Bronchial epithelial cell (primary cell): ENCODE data around the gene PARP14. TPM values are rescaled to one million over a fixed set of nuclear protein-coding genes. Genes with fewer than 3 reads are reported as not detected.
"Not testable (repeated sequence)": the region's sequence is repeated elsewhere in the genome, so short reads cannot be mapped to it uniquely, and the experiment has no call there.

ENCODE experiments used
- DNase-seq: peaks from one replicate; pipeline ENCODE4 v3.0.0-alpha.2; 2010; ENCODE audit warnings: low read depth
- FAIRE-seq: peaks from 2 replicates; lab custom pipeline; 2011; peaks lifted over from hg19 to GRCh38; lab: Jason Lieb, UNC
- H3K27me3 ChIP-seq: 2 replicates; pipeline ENCODE4 v1.5.1; 2011; ENCODE audit warnings: low read length; ENCODE audit not compliant: control insufficient read depth, insufficient read depth
- H3K36me3 ChIP-seq: 2 replicates; pipeline ENCODE4 v1.5.1; 2011; ENCODE audit warnings: low read length; ENCODE audit not compliant: control insufficient read depth, insufficient read depth
- H3K4me3 ChIP-seq: 2 replicates; pipeline ENCODE4 v1.5.1; 2011; ENCODE audit warnings: mild to moderate bottlenecking, low read depth, low read length, control low read depth
- CTCF ChIP-seq: IDR thresholded peaks from 2 replicates; pipeline ENCODE4 v1.5.1; 2011; ENCODE audit warnings: mild to moderate bottlenecking, moderate library complexity, low read length, control low read depth, inconsistent platforms; ENCODE audit not compliant: insufficient read depth, severe bottlenecking
- total RNA-seq: library from RNA; depleted of rRNA; stranded (reverse); fragments of >200 nt; gene quantifications from 2 replicates; pipeline ENCODE4 v1.2.1, GENCODE V29; 2014

PARP14 gene
- total RNA-seq, 1 donor from 2014 or later = 13.2 TPM

DNA sequence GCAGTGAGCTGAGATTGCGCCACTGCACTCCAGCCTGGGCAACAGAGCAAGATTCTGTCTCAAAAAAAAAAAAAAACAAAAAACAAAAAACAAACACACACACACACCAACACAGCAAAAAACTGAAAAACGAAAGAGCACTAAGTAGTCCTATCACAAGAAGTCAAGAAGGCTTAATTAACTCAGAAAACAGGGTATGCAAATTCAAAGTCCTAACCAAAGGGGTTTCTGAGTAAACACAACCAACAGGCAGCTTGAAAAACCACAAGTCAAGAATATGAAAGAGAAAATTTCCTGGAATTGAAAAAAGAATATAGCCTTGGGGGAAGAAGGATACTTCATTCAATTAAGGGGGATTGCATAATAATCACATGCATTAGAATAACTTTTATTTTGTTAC, 37.7 kb upstream of the PARP14 start:
- H3K36me3 ChIP-seq = no peaks in the 10 kb centered on the region
- H3K27me3 ChIP-seq = peaks cover 3% of the 10 kb centered on the region
- FAIRE-seq = no peak
- no peak for DNase-seq
- H3K4me3 ChIP-seq = no peak overlapping the region
- TF ChIP-seq CTCF = no peak

DNA sequence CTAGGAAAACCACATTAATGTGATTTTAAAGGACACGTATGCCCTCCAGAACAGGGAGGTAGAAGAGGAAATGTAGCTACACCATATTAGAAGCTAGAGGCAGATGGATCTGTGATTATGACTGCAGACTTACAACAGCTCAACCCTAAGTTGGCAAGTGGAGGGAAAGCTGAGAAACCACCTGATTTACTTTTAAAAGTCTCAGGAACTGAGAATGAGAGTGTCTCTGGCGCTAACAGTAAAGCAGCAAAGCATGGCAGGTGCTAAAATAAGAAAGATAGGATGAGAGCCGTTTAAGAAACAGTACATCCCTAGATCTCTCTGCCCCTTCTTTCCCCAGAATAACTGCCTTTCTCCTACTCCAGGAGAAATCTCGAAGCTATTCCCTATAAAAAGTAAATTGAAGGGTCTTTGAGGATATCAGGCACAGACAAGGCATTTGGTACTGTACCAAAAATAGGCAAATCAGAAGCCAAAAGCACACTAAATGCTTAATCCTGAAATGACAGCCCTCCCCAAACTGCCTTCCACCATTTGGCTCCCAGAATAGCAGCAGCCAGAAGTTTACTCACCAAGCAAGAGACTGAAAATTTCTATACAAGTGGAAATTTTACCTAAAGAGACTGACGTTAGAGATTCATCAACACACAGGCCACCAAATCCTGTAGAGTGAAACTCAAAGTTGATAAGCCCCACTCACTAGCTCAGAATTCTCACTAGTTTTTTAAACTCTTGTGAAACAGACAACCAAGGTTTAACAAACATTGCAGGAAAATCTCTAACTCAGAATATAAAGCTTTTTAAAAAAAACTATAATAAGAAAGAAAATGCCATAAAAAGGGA, 34.3 kb upstream of the PARP14 start:
- H3K36me3 ChIP-seq = no peaks in the 10 kb centered on the region
- H3K27me3 ChIP-seq = peaks cover 4% of the 10 kb centered on the region
- no peak overlapping the region for H3K4me3 ChIP-seq
- TF ChIP-seq CTCF = no peak
- DNase-seq (no peak), FAIRE-seq (no peak)

DNA sequence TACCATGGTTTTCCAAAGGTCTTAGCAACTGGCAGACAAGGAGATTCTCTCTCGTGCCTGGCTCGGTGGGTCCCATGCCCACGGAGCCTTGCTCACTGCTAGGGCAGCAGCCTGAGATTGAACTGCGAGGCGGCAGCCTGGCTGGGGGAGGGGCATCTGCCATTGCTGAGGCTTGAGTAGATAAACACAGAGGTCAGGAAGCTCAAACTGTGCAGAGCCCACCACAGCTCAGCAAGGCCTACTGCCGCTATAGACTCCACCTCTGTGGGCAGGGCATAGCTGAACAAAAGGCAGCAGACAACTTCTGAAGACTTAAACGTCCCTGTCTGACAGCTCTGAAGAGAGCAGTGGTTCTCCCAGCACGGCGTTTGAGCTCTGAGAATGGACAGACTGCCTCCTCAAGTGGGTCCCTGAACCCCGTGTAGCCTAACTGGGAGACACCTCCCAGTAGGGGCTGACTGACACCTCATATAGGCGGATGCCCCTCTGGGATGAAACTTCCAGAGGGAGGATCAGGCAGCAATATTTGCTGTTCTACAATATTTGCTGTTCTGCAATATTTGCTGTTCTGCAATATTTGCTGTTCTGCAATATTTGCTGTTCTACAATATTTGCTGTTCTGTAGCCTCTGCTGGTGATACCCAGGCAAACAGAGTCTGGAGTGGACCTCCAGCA, 29.3 kb upstream of the PARP14 start:
- H3K27me3 ChIP-seq, H3K36me3 ChIP-seq, H3K4me3 ChIP-seq, DNase-seq, FAIRE-seq: not testable (repeated sequence)

- H3K36me3 ChIP-seq, FAIRE-seq, H3K27me3 ChIP-seq, DNase-seq, H3K4me3 ChIP-seq: not testable (repeated sequence)
Measured at GRCh38 chr3:122651962-122652361, 28.7 kb upstream of the PARP14 start.

DNA sequence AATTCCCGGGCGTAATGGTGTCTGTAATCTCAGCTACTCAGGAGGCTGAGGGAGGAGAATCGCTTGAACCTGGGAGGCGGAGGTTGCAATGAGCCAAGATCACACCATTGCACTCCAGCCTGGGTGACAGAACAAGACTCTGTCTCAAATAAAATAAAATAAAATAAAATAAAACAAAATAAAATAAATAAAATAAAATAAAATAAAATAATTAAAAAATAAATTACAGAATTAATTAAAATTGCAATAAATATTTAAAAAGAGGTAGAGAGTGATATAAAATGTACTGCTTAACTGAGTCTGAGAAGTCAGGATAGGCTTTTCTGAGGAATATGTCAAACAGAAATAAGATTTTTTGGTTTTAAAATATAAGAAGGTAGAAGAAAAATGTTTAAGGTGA, 22.3 kb upstream of the PARP14 start:
- not testable (repeated sequence) for H3K27me3 ChIP-seq, H3K4me3 ChIP-seq, FAIRE-seq, DNase-seq, H3K36me3 ChIP-seq

DNA sequence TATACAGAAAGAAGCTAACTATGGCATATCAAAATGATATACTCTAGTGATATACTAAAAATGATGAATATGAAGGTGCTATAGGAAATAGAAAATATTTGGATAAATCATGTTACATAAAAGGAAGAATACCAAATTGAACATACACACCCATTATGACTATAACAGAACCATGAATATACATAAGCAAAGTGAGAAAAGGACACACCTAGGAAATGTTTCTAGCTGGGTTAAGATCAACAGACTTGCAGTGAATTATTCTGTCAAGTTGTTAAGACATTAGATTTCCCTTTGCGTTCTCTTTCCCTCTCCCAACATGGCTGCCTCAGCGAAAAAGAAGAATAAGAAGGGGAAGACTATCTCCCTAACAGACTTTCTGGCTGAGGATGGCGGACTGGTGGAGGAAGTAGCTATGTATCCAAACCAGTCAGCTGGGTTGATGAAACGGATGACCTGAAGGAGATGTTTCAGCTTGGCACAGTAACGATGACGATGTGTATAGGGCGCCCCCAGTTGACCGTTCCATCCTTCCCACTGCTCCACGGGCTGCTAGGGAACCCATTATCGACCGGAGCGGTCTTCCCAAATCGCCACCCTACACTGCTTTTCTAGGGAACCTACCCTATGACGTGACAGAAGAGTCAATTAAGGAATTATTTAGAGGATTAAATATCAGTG, 20.2 kb upstream of the PARP14 start:
- H3K27me3 ChIP-seq = no peaks in the 10 kb centered on the region
- DNase-seq (no peak), FAIRE-seq (no peak)
- H3K4me3 ChIP-seq = no peak overlapping the region
- H3K36me3 ChIP-seq = no peaks in the 10 kb centered on the region
- TF ChIP-seq CTCF = no peak

- no peak for FAIRE-seq
- TF ChIP-seq CTCF = no peak
Measured at GRCh38 chr3:122661633-122662032, 19.0 kb upstream of the PARP14 start.

More at GRCh38 chr3:122661633-122662032, 19.0 kb upstream of the PARP14 start:
- Histone ChIP-seq H3K4me3 (no peak overlapping the region), H3K36me3 (no peaks in the 10 kb centered on the region), H3K27me3 (no peaks in the 10 kb centered on the region)
- DNase-seq = no peak
